CD4-positive, alpha-beta T cell treated with Interleukin-21 for 1 hour (primary cell): Measurements from ENCODE around the gene CDCA7L.
"Not testable (repeated sequence)": the region's sequence is repeated elsewhere in the genome, so short reads cannot be mapped to it uniquely, and the experiment has no call there.

Experiments used
- DNase-seq: peaks from one replicate; pipeline ENCODE4 v3.0.0-alpha.2; 2020

Gene CDCA7L

GRCh38 chr7:21902240-21902639 is 43.5 kb downstream of the CDCA7L start:
- no peak for DNase-seq

- DNase-seq, result peak; percentile 40
Observed at GRCh38 chr7:21898265-21898930, 47.3 kb downstream of the CDCA7L start.

- DNase-seq, result no peak
Observed at GRCh38 chr7:21893401-21893800, 52.3 kb downstream of the CDCA7L start.

GRCh38 chr7:21891291-21891690 is 54.4 kb downstream of the CDCA7L start:
- no peak for DNase-seq

DNA sequence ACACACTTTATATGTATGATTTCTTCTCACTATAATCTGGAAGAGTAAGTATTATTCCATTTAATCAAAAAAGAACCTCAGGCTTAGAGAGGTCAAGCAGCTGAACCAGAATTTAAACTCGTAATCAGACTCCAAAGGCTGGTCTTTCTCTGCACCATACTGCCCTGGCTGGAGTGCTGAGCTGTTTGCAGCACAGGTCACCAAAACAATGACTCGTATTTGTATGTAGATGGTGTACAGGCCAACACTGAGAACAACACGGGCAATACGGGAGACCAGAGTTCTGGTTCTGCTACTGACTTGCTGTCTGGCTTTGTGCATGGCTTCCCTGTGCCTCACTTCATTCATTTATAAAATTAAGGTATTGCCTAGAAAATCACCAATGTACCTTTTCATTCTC is 57.9 kb downstream of the CDCA7L start:
- no peak for DNase-seq

GRCh38 chr7:21887353-21887752 is 58.3 kb downstream of the CDCA7L start:
- DNase-seq, result no peak

- no peak for DNase-seq
Observed at GRCh38 chr7:21886396-21886795, 59.3 kb downstream of the CDCA7L start.

DNA sequence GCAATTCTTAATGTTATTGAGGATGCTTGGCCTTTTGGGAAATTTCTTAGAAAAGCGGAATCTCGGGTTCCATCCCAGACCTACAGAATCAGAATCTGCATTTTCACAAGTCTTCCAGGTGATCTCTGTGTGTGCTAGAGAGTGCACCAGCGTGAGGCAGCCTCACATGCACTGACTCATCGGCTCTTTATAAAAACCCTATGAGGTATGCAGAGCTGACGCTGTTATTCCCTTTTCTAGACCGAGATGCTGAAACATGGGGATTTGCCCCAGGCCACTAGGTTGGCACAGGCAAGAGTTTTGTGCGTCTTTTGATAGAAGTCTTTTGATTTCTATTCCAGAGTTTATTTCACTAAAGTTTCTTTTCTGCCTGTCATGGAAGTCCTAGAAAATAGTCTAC is 61.2 kb downstream of the CDCA7L start:
- no peak for DNase-seq

DNA sequence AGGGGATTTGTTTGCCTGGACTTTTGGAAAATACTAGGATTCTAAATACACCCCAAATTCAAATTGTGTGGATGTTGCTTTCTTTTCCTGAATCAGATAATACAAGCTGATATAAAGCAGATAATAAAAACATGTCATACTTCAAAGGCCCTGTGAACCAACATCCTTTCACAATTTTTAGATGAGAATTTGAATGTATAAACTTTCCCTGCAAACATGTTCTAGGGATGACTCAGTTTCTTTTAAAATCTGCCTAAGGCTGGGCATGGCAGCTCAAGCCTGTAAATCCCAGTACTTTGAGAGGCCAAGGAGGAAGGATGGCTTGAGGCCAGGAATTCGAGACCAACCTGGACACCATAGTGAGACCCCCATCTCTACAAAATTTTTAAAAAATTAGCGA is 62.2 kb downstream of the CDCA7L start:
- not testable (repeated sequence) for DNase-seq

DNA sequence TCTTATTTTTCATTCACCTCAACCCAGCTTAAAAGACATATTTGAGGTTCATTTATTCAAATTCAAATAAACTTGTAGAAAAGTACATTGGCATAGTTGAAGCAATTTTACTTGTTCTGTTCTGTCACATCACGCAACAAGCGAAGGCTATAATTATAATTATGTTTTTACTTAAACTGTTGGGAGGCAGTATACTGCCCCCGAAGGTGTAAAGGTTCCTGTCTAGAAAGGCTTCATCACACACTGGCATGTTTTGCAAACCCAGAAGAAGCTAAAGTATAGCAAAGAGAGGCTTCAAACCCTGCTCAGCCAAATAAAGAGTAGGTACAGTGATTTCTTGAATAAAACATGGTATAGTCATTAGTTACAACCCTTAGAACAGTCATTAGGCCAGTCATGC is 62.6 kb downstream of the CDCA7L start:
- no peak for DNase-seq

DNA sequence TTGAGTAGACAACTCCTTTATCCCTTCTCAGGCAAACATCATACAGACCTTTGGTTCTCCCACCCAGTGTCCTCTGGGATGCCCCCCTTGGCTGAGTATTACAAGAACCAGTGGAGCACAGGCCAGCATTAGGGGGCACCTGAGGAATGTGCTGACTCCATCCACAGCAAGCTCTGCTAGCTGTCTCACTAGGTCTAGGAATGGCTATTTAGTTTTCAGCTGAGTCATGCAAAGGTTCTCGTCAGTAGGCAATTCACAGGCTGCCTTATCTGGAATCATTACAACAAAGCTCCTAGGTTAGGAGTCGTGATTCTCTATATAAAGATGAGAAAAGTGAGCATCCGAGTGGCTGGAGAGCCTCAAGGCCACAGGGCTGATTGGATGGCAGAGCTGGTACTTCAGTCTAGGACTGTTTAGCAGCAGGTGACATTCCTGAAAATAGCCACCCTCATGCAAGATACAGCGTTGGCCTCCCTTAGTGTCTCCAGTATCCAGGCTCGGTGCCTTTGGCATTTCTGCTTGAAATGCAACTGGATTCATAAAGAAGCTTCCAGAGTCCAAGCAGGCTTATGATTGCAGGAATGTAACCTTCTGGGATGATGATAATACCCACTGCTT is 75.8 kb downstream of the CDCA7L start:
- DNase-seq, result no peak

GRCh38 chr7:21868576-21868850 is 77.2 kb downstream of the CDCA7L start:
- DNase-seq, result no peak

DNA sequence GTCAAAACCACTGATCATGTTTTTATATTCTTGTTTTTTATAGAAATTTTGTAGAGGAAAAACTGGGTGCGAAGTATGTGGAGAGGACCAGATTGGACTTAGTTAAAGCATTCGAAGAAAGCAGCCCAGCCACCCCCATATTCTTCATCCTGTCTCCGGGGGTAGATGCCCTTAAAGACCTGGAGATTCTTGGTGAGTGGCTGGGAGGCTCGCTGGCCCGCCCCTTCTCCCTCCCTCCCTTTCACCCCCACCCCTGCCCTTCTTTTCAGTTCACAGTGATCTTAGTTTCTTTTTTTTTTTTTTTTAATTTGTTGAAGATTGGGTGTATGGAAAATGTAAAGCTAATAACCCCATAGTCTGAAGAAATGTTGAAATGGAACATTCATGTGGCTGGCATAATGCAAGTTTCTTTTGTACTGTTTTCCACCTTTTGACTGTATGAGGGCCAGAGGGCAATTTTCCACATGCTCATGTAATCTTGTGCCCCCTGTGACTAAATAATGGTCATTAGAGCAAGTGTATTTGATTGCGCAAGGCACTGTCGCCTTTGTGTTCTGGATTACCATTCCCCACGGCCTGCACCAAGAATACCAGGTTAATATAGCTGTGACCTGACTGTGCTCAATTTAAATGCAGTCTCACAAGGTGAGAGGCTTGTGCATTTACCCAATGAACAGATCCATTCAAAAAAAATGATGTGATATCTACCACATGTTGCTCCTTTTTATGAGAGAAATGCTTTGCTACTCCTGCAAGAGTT is 77.7 kb downstream of the CDCA7L start:
- no peak for DNase-seq

DNA sequence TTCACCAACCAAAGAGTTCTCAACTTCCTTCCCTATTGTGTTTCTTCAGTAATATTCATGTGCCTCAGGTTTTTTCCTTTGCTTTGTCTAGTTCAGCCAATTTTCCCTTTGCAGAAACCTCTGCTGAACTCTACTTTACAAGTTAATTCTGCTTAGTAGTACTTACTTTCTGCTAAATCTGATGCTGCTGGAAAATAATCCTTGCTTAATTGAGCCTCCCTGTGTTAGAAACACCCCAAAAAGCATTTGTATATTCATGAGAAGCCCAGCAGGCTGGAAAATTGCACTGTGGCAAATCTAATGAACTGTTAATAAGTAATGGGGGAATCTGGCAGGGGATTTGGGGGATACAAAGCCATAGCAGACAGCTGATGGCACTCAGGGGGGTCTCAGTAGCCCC is 78.5 kb downstream of the CDCA7L start:
- no peak for DNase-seq

GRCh38 chr7:21866731-21867130 is 79.0 kb downstream of the CDCA7L start:
- no peak for DNase-seq

DNA sequence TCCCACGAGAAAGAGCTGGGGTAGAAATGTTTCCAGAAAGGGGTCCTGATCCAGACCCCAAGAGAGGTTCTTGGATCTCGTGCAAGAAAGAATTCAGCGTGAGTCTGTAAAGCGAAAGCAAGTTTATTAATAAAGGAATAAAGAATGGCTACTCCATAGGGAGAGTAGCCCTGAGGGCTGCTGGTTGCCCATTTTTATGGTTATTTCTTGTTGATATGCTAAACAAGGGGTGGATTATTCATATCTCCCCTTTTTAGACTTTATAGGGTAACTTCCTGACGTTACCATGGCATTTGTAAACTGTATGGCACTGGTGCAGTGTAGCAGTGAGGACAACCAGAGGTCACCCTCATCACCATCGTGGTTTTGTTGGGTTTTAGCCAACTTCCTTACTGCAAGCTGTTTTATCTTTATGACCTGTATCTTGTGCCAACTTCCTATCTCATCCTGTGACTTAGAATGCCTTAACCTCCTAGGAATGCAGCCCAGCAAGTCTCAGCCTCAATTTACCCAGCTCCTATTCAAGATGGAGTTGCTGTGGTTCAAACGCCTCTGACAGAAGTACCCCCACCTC is 80.0 kb downstream of the CDCA7L start:
- DNase-seq, result not testable (repeated sequence)

DNA sequence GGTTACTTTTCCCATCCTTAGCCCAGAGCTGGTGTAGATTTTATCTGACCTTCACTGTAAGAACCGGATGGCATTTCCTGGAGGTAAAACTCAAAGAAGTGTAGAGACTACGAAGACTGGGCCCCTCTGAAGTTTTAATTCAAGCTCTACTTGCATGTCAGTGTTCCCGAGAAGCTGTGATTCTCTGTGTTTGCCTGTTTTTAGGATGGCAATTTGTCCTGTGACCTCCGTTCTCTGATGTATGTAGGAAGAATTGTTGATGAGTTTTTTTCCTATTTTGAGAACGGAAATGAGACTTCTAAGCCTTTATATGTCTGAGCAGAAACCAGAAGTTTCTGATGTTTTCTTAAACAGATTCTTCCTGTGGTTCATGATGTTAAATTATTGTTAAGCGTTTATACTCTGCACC is 94.1 kb downstream of the CDCA7L start:
- no peak for DNase-seq
